Endothelial cell (in vitro differentiated cells): ENCODE measurements around the gene HERC4. TPM values are rescaled to one million over a fixed set of nuclear protein-coding genes. Genes with fewer than 3 reads are reported as not detected.
A peak's percentile ranks its signal among the peaks of the same experiment; 100 is the strongest.
"Not testable (repeated sequence)": the region's sequence is repeated elsewhere in the genome, so short reads cannot be mapped to it uniquely, and the experiment has no call there.

Source experiments
- DNase-seq: peaks from one replicate; pipeline ENCODE4 v3.0.0; 2021; ENCODE audit warnings: low spot score
- H3K27ac Mint-ChIP-seq: one replicate; pipeline ENCODE4 v1.8.0; 2021; ENCODE audit warnings: mixed read lengths, inconsistent platforms; ENCODE audit not compliant: unreplicated experiment
- H3K27me3 Mint-ChIP-seq: one replicate; pipeline ENCODE4 v1.8.0; 2021; ENCODE audit warnings: mild to moderate bottlenecking, moderate library complexity, mixed read lengths, inconsistent platforms; ENCODE audit not compliant: unreplicated experiment
- H3K36me3 Mint-ChIP-seq: one replicate; pipeline ENCODE4 v1.8.0; 2021; ENCODE audit warnings: mild to moderate bottlenecking, low read depth, mixed read lengths, inconsistent platforms; ENCODE audit not compliant: unreplicated experiment
- H3K4me1 Mint-ChIP-seq: one replicate; pipeline ENCODE4 v1.8.0; 2021; ENCODE audit warnings: mild to moderate bottlenecking, mixed read lengths, inconsistent platforms; ENCODE audit not compliant: unreplicated experiment
- H3K4me3 Mint-ChIP-seq: one replicate; pipeline ENCODE4 v1.8.0; 2021; ENCODE audit warnings: mild to moderate bottlenecking, mixed read lengths, inconsistent platforms; ENCODE audit not compliant: unreplicated experiment
- H3K9me3 Mint-ChIP-seq: one replicate; pipeline ENCODE4 v1.8.0; 2021; ENCODE audit warnings: mixed read lengths, inconsistent platforms; ENCODE audit not compliant: unreplicated experiment
- total RNA-seq: library from RNA; stranded (reverse); fragmentation: NEBNext Ultra II Directional; extraction: Animal tissue kit (Norgen Biotek cat#: 25700); gene quantifications from one replicate; pipeline ENCODE4 v1.2.1, GENCODE V29; 2021; ENCODE audit not compliant: unreplicated experiment
- TF ChIP-seq, protein P1 (sequence below): fragments of 200-600 bp; sonication (generic); IDR thresholded peaks from one replicate; pipeline ENCODE4 v1.5.0; 2021; ENCODE audit warnings: antibody characterized with exemption; ENCODE audit not compliant: unreplicated experiment

The HERC4 gene
- total RNA-seq, 1 donor from 2014 or later: 53.4 TPM

GRCh38 chr10:67883710-67884312 is 191.3 kb downstream of the HERC4 start:
- DNase-seq: no peak
- Mint-ChIP-seq H3K27me3 (peaks cover 12% of the 10 kb centered on the region), H3K27ac (peak overlapping the region; percentile 89), H3K4me3 (peak overlapping the region; percentile 95), H3K4me1 (peaks cover 8% of the 10 kb centered on the region), H3K9me3 (no peaks in the 10 kb centered on the region), H3K36me3 (peaks cover 26% of the 10 kb centered on the region)
- TF ChIP-seq, protein P1, sequence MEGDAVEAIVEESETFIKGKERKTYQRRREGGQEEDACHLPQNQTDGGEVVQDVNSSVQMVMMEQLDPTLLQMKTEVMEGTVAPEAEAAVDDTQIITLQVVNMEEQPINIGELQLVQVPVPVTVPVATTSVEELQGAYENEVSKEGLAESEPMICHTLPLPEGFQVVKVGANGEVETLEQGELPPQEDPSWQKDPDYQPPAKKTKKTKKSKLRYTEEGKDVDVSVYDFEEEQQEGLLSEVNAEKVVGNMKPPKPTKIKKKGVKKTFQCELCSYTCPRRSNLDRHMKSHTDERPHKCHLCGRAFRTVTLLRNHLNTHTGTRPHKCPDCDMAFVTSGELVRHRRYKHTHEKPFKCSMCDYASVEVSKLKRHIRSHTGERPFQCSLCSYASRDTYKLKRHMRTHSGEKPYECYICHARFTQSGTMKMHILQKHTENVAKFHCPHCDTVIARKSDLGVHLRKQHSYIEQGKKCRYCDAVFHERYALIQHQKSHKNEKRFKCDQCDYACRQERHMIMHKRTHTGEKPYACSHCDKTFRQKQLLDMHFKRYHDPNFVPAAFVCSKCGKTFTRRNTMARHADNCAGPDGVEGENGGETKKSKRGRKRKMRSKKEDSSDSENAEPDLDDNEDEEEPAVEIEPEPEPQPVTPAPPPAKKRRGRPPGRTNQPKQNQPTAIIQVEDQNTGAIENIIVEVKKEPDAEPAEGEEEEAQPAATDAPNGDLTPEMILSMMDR: no peak

DNA sequence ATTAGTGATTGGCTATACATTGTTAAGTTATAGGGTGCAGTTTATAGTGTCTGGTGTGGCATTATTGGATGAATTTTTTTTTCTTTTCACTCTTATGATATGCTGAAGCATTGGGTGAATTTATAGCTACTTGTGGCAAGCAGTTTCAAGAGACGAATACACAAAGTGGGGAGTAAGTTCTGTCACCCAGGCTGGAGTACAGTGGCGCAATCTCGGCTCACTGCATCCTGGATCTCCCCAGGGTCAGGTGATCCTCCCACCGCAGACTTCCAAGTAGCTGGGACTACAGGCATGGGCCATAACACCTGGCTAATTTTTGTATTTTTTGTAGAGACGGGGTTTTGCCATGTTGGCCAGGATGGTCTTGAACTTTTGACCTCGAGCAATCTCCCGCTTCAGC is 196.9 kb downstream of the HERC4 start:
- H3K9me3 Mint-ChIP-seq: no peaks in the 10 kb centered on the region
- H3K4me1 Mint-ChIP-seq: no peaks in the 10 kb centered on the region
- no peaks in the 10 kb centered on the region for H3K27me3 Mint-ChIP-seq
- no peak overlapping the region for H3K27ac Mint-ChIP-seq
- H3K4me3 Mint-ChIP-seq: no peak overlapping the region
- DNase-seq: no peak
- H3K36me3 Mint-ChIP-seq: no peaks in the 10 kb centered on the region
- TF ChIP-seq, protein P1: no peak

- not testable (repeated sequence) for H3K4me1 Mint-ChIP-seq, H3K36me3 Mint-ChIP-seq, H3K4me3 Mint-ChIP-seq, DNase-seq, H3K27me3 Mint-ChIP-seq, H3K27ac Mint-ChIP-seq, H3K9me3 Mint-ChIP-seq
These were observed 197.7 kb downstream of the HERC4 start for GRCh38 chr10:67877421-67877820.

- Mint-ChIP-seq H3K4me1 (no peaks in the 10 kb centered on the region), H3K4me3 (no peak overlapping the region), H3K27me3 (no peaks in the 10 kb centered on the region), H3K36me3 (no peaks in the 10 kb centered on the region), H3K9me3 (no peaks in the 10 kb centered on the region), H3K27ac (no peak overlapping the region)
- no peak for DNase-seq
- TF ChIP-seq, protein P1: no peak
These were observed 199.5 kb downstream of the HERC4 start for GRCh38 chr10:67875340-67876238.

Other genes starting within 250 kb of the HERC4 start
- 2.6 TPM for gene DNAJC12, start 237.1 kb downstream of the HERC4 start, total RNA-seq
- gene SIRT1, start 190.6 kb downstream of the HERC4 start, total RNA-seq: 17.3 TPM
- not detected for gene MYPN, start 34.2 kb upstream of the HERC4 start, total RNA-seq
- gene ATOH7, start 156.8 kb upstream of the HERC4 start, total RNA-seq: 0.23 TPM